HepG2 (cell line): ENCODE data around the gene CDKN3. TPM values are rescaled to one million over a fixed set of nuclear protein-coding genes. Genes with fewer than 3 reads are reported as not detected.

Experiments
- ARNTL ChIP-seq: sonication (generic); formaldehyde crosslinking; IDR thresholded peaks from 2 replicates; pipeline ENCODE4 v1.4.0; 2020; ENCODE audit warnings: mild to moderate bottlenecking, missing genetic modification reagents
- ASH2L ChIP-seq: fragments of 300-600, 200-600 bp; sonication (generic); IDR thresholded peaks from 2 replicates; pipeline ENCODE4 v1.7.0; 2017; ENCODE audit warnings: low read depth, mild to moderate bottlenecking, moderate library complexity, mixed read lengths, low read length; ENCODE audit not compliant: insufficient read length
- ELF1 ChIP-seq: sonication (generic); formaldehyde crosslinking; IDR thresholded peaks from 2 replicates; pipeline ENCODE4 v1.4.0; 2020; ENCODE audit warnings: missing genetic modification reagents
- FOXJ3 ChIP-seq: sonication (generic); formaldehyde crosslinking; IDR thresholded peaks from 2 replicates; pipeline ENCODE4 v1.4.0; 2020; ENCODE audit warnings: missing genetic modification reagents, mild to moderate bottlenecking, borderline replicate concordance
- IRX3 ChIP-seq: sonication (generic); formaldehyde crosslinking; IDR thresholded peaks from 2 replicates; pipeline ENCODE4 v1.8.1; 2023; ENCODE audit warnings: mild to moderate bottlenecking, low read depth, missing genetic modification reagents, borderline replicate concordance
- KDM2A ChIP-seq: sonication (generic); formaldehyde crosslinking; IDR thresholded peaks from 2 replicates; pipeline ENCODE4 v1.4.0; 2020; ENCODE audit warnings: low read depth, missing genetic modification reagents, borderline replicate concordance
- NFIC ChIP-seq: IDR thresholded peaks from 2 replicates; pipeline ENCODE4 v1.6.1; 2012; ENCODE audit warnings: mild to moderate bottlenecking, low read length, inconsistent platforms
- NR2C2 ChIP-seq: sonication (generic); formaldehyde crosslinking; IDR thresholded peaks from 2 replicates; pipeline ENCODE4 v1.4.0; 2020; ENCODE audit warnings: missing genetic modification reagents, mild to moderate bottlenecking, moderate library complexity, borderline replicate concordance
- RCOR2 ChIP-seq: IDR thresholded peaks from 2 replicates; pipeline ENCODE4 v1.6.1; 2016; ENCODE audit warnings: missing biosample characterization, missing genetic modification reagents
- RXRB ChIP-seq: IDR thresholded peaks from 2 replicates; pipeline ENCODE4 v1.6.1; 2016; ENCODE audit warnings: borderline replicate concordance, missing genetic modification reagents, missing compliant biosample characterization
- SOX5 ChIP-seq: IDR thresholded peaks from 2 replicates; pipeline ENCODE4 v1.6.1; 2016; ENCODE audit warnings: borderline replicate concordance
- ZBTB37 ChIP-seq: sonication (generic); formaldehyde crosslinking; IDR thresholded peaks from 2 replicates; pipeline ENCODE4 v1.4.0; 2020; ENCODE audit warnings: mild to moderate bottlenecking, missing genetic modification reagents
- ZNF12 ChIP-seq: sonication (generic); formaldehyde crosslinking; IDR thresholded peaks from 2 replicates; pipeline ENCODE4 v1.5.0; 2020; ENCODE audit warnings: missing genetic modification reagents
- ZNF264 ChIP-seq: sonication (generic); formaldehyde crosslinking; IDR thresholded peaks from 2 replicates; pipeline ENCODE4 v1.4.0; 2020; ENCODE audit warnings: missing genetic modification reagents
- ZNF503 ChIP-seq: sonication (generic); formaldehyde crosslinking; IDR thresholded peaks from 2 replicates; pipeline ENCODE4 v1.4.0; 2020; ENCODE audit warnings: missing genetic modification reagents
- ZNF616 ChIP-seq: sonication (generic); formaldehyde crosslinking; IDR thresholded peaks from 2 replicates; pipeline ENCODE4 v1.5.0; 2020; ENCODE audit warnings: low read depth, mild to moderate bottlenecking, missing genetic modification reagents
- ZNF772 ChIP-seq: sonication (generic); formaldehyde crosslinking; IDR thresholded peaks from 2 replicates; pipeline ENCODE4 v1.5.0; 2020; ENCODE audit warnings: mild to moderate bottlenecking, missing genetic modification reagents
- polyA plus RNA-seq, 8 experiments: library from polyadenylated mRNA; depleted of rRNA in 3 of 8; stranded (reverse) in 7 of 8; unstranded in 1 of 8; fragments of >200 nt; fragmentation: Illumina TruSeq in 4 of 8; extraction: Trizol in 4 of 8; gene quantifications; 2 replicates each; pipeline versions ENCODE4 v1.2.1 to v1.2.3, GENCODE V29; 2011 to 2016; ENCODE audit warnings: low read depth in 4 of 8, missing spikeins in 1 of 8, mixed read lengths in 1 of 8; ENCODE audit not compliant: insufficient read depth in 1 of 8
- total RNA-seq, 5 experiments: library from RNA; depleted of rRNA; stranded (reverse); fragments of >200 nt; fragmentation: Illumina TruSeq; extraction: Trizol; gene quantifications; 2 replicates each; pipeline ENCODE4 v1.2.3, GENCODE V29; 2016; ENCODE audit warnings: low read depth in 1 of 5
- TF ChIP-seq, protein P1 (sequence below): sonication (generic); formaldehyde crosslinking; IDR thresholded peaks from 2 replicates; pipeline ENCODE4 v1.8.1; 2022; ENCODE audit warnings: mild to moderate bottlenecking, missing genetic modification reagents
- TF ChIP-seq, protein P2 (sequence below): sonication (generic); IDR thresholded peaks from 2 replicates; pipeline ENCODE4 v1.6.1; 2016; ENCODE audit warnings: low read depth, borderline replicate concordance
- TF ChIP-seq, protein P3 (sequence below): sonication (generic); formaldehyde crosslinking; IDR thresholded peaks from 2 replicates; pipeline ENCODE4 v1.5.0; 2020; ENCODE audit warnings: mild to moderate bottlenecking, missing genetic modification reagents
- TF ChIP-seq, protein P4 (sequence below): IDR thresholded peaks from 2 replicates; pipeline ENCODE4 v1.6.1; 2018; ENCODE audit warnings: missing genetic modification reagents, mild to moderate bottlenecking, missing compliant biosample characterization

The CDKN3 gene
- total and polyA plus RNA-seq, 2 of the 13 experiments (the other 11 are each of a cell fraction or from before 2014, with no cell fraction given) = 63.0 to 88.9 TPM

GRCh38 chr14:54447231-54447692, 50.5 kb downstream of the CDKN3 start (continued):
- TF ChIP-seq FOXJ3 (CRISPR knock-in tag) = peak; percentile 42; the same call in 1 of the 2 replicates
- no peak for TF ChIP-seq ZNF503 (CRISPR knock-in tag)
- TF ChIP-seq RXRB (CRISPR knock-in tag) = peak; percentile 87
- TF ChIP-seq NFIC = peak; percentile 67; the same call in 1 of the 2 replicates
- TF ChIP-seq RCOR2 (CRISPR knock-in tag) = peak; percentile 92
- TF ChIP-seq, protein P1, sequence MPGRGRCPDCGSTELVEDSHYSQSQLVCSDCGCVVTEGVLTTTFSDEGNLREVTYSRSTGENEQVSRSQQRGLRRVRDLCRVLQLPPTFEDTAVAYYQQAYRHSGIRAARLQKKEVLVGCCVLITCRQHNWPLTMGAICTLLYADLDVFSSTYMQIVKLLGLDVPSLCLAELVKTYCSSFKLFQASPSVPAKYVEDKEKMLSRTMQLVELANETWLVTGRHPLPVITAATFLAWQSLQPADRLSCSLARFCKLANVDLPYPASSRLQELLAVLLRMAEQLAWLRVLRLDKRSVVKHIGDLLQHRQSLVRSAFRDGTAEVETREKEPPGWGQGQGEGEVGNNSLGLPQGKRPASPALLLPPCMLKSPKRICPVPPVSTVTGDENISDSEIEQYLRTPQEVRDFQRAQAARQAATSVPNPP (CRISPR knock-in tag) = no peak
- TF ChIP-seq, protein P2, sequence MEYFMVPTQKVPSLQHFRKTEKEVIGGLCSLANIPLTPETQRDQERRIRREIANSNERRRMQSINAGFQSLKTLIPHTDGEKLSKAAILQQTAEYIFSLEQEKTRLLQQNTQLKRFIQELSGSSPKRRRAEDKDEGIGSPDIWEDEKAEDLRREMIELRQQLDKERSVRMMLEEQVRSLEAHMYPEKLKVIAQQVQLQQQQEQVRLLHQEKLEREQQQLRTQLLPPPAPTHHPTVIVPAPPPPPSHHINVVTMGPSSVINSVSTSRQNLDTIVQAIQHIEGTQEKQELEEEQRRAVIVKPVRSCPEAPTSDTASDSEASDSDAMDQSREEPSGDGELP = peak; percentile 20; the same call in 1 of the 2 replicates
- peak; percentile 31; the same call in 1 of the 2 replicates for TF ChIP-seq ZNF12 (CRISPR knock-in tag)
- TF ChIP-seq ARNTL (CRISPR knock-in tag) = peak; percentile 41; the same call in 1 of the 2 replicates
- TF ChIP-seq KDM2A (CRISPR knock-in tag) = 0 out of 2 replicates have a peak, but pooled peaks have one; percentile 31
- peak; percentile 74; the same call in 1 of the 2 replicates for TF ChIP-seq NR2C2
- TF ChIP-seq, protein P3, sequence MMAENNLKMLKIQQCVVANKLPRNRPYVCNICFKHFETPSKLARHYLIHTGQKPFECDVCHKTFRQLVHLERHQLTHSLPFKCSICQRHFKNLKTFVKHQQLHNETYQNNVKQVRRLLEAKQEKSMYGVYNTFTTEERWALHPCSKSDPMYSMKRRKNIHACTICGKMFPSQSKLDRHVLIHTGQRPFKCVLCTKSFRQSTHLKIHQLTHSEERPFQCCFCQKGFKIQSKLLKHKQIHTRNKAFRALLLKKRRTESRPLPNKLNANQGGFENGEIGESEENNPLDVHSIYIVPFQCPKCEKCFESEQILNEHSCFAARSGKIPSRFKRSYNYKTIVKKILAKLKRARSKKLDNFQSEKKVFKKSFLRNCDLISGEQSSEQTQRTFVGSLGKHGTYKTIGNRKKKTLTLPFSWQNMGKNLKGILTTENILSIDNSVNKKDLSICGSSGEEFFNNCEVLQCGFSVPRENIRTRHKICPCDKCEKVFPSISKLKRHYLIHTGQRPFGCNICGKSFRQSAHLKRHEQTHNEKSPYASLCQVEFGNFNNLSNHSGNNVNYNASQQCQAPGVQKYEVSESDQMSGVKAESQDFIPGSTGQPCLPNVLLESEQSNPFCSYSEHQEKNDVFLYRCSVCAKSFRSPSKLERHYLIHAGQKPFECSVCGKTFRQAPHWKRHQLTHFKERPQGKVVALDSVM = 0 out of 2 replicates have a peak, but pooled peaks have one; percentile 54
- TF ChIP-seq ASH2L = peak; percentile 69
- peak; percentile 75; the same call in 1 of the 2 replicates for TF ChIP-seq ZNF772 (CRISPR knock-in tag)
- no peak for TF ChIP-seq ZNF616 (CRISPR knock-in tag)
- no peak for TF ChIP-seq IRX3 (CRISPR knock-in tag)
- TF ChIP-seq ZNF264 (CRISPR knock-in tag) = peak; percentile 72; the same call in 1 of the 2 replicates
- TF ChIP-seq ELF1 = no peak
- peak; percentile 89 for TF ChIP-seq SOX5 (CRISPR knock-in tag)
- peak; percentile 35; the same call in 1 of the 2 replicates for TF ChIP-seq ZBTB37
- TF ChIP-seq, protein P4, sequence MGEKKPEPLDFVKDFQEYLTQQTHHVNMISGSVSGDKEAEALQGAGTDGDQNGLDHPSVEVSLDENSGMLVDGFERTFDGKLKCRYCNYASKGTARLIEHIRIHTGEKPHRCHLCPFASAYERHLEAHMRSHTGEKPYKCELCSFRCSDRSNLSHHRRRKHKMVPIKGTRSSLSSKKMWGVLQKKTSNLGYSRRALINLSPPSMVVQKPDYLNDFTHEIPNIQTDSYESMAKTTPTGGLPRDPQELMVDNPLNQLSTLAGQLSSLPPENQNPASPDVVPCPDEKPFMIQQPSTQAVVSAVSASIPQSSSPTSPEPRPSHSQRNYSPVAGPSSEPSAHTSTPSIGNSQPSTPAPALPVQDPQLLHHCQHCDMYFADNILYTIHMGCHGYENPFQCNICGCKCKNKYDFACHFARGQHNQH (CRISPR knock-in tag) = peak; percentile 86
